Lung (tissue), 12 donors: Measurements from ENCODE around the gene SLC38A11. TPM values are rescaled to one million over a fixed set of nuclear protein-coding genes. Genes with fewer than 3 reads are reported as not detected.

Experiments used
- ATAC-seq: fragments of 200-7000 bp; cut with Tn5 transposase; one replicate; pipeline ENCODE4 v1.9.1; 2020; ENCODE audit warnings: moderate number of reproducible peaks; ENCODE audit not compliant: insufficient read depth, low FRiP score
- DNase-seq, 3 donors: peaks; one replicate each; pipeline ENCODE4 v3.0.0-alpha.2; 2013 to 2017
- H3K27ac ChIP-seq, 2 donors: one replicate each; pipeline ENCODE4 v1.5.1; 2013; ENCODE audit warnings: mild to moderate bottlenecking in 2 of 2, moderate library complexity in 2 of 2, control low read depth in 1 of 2, inconsistent platforms in 1 of 2, low read depth in 1 of 2, low read length in 1 of 2
- H3K27me3 ChIP-seq, 3 donors: one replicate each; pipeline ENCODE4 v1.5.1; 2013; ENCODE audit warnings: low read length in 2 of 3; ENCODE audit not compliant: control insufficient read depth in 3 of 3, insufficient read depth in 3 of 3
- H3K36me3 ChIP-seq, 4 donors: one replicate each; pipeline ENCODE4 v1.5.1; 2013; ENCODE audit warnings: low read length in 4 of 4, mild to moderate bottlenecking in 1 of 4, moderate library complexity in 1 of 4; ENCODE audit not compliant: control insufficient read depth in 4 of 4, insufficient read depth in 4 of 4
- H3K4me1 ChIP-seq, 5 donors: one replicate each; pipeline ENCODE4 v1.5.1; 2013; ENCODE audit warnings: low read length in 5 of 5, mild to moderate bottlenecking in 2 of 5, moderate library complexity in 1 of 5; ENCODE audit not compliant: control insufficient read depth in 5 of 5, insufficient read depth in 5 of 5
- H3K4me3 ChIP-seq: one replicate; pipeline ENCODE4 v1.5.1; 2013; ENCODE audit warnings: mild to moderate bottlenecking, control low read depth, moderate library complexity
- H3K9ac ChIP-seq, 2 donors: one replicate each; pipeline ENCODE4 v1.5.1; 2013; ENCODE audit warnings: low read length in 2 of 2, control low read depth in 1 of 2; ENCODE audit not compliant: insufficient read depth in 1 of 2
- H3K9me3 ChIP-seq, 4 donors: one replicate each; pipeline ENCODE4 v1.5.1; 2013; ENCODE audit warnings: low read length in 3 of 4, mild to moderate bottlenecking in 1 of 4, moderate library complexity in 1 of 4; ENCODE audit not compliant: control insufficient read depth in 4 of 4, insufficient read depth in 3 of 4
- WGBS, 2 donors: extraction: QIAGEN DNeasy Blood & Tissue Kit; methylation state at CpG; one replicate each; pipeline ENCODE4 v1.1.7; 2013; 5-methylcytosine and 5-hydroxymethylcytosine counted together
- polyA plus RNA-seq, 2 donors: library from polyadenylated mRNA; stranded (reverse); fragments of 200-250 nt; gene quantifications; one replicate each; pipeline ENCODE4 v1.2.1, GENCODE V29; 2013
- total RNA-seq, 2 donors: library from RNA; depleted of rRNA in 1 of 2; stranded (reverse); fragments of >200 nt in 1 of 2; gene quantifications; one replicate each; pipeline ENCODE4 v1.2.1, GENCODE V29; 2014 to 2021
- TF ChIP-seq, protein P1 (sequence below): IDR thresholded peaks from 2 replicates; pipeline ENCODE4 v1.5.1; 2012; ENCODE audit warnings: mild to moderate bottlenecking; ENCODE audit errors: control extremely low read depth, extremely low read depth
- donor health status: control.
- donor health status: control.
- donor health status: Bipolar disorder and iron deficiency.
- donor health status: healthy.
- donor health status: DM: yes; HTN: yes; CAD: no.

Gene SLC38A11
- total and polyA plus RNA-seq, 4 donors, result 0.10 to 1.2 (median 0.15) TPM; not detected in 1

DNA sequence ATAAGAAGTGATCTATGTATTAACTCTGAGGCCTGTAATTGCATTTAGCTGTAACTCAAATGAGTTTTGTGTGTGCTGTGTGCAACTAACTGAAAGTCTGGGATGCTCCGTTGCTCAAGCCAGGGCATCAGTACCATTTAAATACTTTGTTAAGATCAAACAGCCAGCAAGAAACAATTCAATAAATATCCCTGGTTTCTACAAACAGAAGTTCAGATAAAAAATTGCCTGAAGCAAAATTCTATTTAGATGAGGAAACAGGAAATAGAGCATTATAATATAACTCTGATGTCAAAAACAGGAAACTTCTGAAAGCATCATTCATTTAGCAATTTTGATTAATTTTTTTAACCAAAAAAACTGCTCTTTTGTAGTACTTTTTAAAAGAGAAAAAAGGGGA, 18.9 kb upstream of the SLC38A11 start:
- 41 to 43% methylated on average over 1 of the region's 1 CpG for WGBS, 2 donors
- no peaks in the 10 kb centered on the region for H3K27me3 ChIP-seq
- no peak overlapping the region for H3K4me3 ChIP-seq
- H3K9ac ChIP-seq, result no peak overlapping the region
- H3K36me3 ChIP-seq, result no peaks in the 10 kb centered on the region
- no peak overlapping the region for H3K27ac ChIP-seq
- H3K9me3 ChIP-seq, result no peaks in the 10 kb centered on the region
- DNase-seq (no peak), ATAC-seq (no peak)
- TF ChIP-seq, protein P1, sequence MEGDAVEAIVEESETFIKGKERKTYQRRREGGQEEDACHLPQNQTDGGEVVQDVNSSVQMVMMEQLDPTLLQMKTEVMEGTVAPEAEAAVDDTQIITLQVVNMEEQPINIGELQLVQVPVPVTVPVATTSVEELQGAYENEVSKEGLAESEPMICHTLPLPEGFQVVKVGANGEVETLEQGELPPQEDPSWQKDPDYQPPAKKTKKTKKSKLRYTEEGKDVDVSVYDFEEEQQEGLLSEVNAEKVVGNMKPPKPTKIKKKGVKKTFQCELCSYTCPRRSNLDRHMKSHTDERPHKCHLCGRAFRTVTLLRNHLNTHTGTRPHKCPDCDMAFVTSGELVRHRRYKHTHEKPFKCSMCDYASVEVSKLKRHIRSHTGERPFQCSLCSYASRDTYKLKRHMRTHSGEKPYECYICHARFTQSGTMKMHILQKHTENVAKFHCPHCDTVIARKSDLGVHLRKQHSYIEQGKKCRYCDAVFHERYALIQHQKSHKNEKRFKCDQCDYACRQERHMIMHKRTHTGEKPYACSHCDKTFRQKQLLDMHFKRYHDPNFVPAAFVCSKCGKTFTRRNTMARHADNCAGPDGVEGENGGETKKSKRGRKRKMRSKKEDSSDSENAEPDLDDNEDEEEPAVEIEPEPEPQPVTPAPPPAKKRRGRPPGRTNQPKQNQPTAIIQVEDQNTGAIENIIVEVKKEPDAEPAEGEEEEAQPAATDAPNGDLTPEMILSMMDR, result no peak
- no peaks in the 10 kb centered on the region for H3K4me1 ChIP-seq

DNA sequence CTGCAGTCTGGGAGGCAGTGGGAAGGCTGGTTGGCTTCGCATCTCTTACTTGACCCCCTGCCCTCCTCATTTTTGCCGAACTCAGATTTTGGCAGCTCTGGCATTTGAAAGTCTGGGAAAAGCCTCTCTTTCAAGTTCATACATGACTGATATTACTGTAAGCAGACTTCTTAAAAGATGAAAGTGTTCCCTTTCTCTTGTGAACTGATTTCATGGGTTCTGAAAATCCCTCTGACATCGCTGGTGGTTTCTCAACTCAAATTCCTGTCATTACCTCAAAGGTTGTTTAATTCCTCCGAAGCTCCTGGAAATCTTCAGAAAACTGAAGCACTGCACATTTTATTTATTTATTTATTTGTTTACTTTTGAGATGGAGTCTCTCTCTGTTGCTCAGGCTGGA, 16.9 kb upstream of the SLC38A11 start:
- no peaks in the 10 kb centered on the region for H3K27me3 ChIP-seq
- H3K9me3 ChIP-seq, result no peaks in the 10 kb centered on the region
- DNase-seq (no peak), ATAC-seq (no peak)
- H3K36me3 ChIP-seq, result no peaks in the 10 kb centered on the region
- TF ChIP-seq, protein P1, result no peak
- no peaks in the 10 kb centered on the region for H3K4me1 ChIP-seq
- no peak overlapping the region for H3K9ac ChIP-seq
- 75 to 82% methylated on average over 4 of the region's 4 CpGs for WGBS, 2 donors
- H3K4me3 ChIP-seq, result no peak overlapping the region
- H3K27ac ChIP-seq, result no peak overlapping the region

DNA sequence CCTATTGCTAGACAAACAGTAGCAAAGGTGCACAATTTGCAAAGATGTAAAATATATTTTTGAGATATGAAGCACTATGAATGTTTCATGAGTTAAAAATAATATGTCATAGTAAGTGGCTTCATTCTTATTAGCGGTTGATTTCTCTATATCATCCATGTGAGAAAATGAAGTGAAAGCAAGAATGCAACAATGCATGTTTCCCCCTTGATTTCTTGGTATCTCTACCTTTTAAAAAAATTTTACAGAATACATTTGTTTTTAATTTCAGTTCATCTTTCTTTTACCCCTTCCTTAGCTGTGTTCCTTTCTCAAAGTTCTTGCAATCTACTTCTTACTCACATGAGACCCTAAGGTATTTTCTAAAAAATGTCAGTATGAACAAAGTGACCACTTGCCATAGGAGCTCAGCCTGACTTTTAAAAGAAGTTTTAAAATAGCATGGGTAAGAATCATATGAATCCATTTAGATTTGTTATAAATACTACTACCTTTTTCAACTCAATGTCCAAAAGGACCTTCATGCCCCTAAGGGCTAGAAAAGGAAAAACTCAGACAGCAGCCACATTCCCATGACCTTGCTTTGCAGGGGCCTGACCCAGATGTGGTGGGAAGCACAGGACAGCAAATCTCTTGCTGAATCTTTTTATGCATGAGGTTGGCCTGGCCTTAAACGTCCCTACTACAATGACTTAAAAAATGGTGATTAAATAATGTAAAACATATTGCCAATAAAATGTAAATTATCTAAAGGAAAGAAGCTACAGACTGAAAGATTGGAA, 14.8 kb upstream of the SLC38A11 start:
- DNase-seq, result no peak
- no peaks in the 10 kb centered on the region for H3K4me1 ChIP-seq
- H3K9ac ChIP-seq, result no peak overlapping the region
- H3K4me3 ChIP-seq, result no peak overlapping the region
- no peak overlapping the region for H3K27ac ChIP-seq
- no peaks in the 10 kb centered on the region for H3K36me3 ChIP-seq
- H3K27me3 ChIP-seq, result no peaks in the 10 kb centered on the region
- WGBS, 2 donors, result 77 to 80% methylated on average over 2 of the region's 2 CpGs
- no peaks in the 10 kb centered on the region for H3K9me3 ChIP-seq
- TF ChIP-seq, protein P1, result no peak
- no peak for ATAC-seq
